ENCODE results near the gene PPP1R36.
"Not testable (repeated sequence)": the region's sequence is repeated elsewhere in the genome, so short reads cannot be mapped to it uniquely, and the experiment has no call there.

Gene PPP1R36

DNA sequence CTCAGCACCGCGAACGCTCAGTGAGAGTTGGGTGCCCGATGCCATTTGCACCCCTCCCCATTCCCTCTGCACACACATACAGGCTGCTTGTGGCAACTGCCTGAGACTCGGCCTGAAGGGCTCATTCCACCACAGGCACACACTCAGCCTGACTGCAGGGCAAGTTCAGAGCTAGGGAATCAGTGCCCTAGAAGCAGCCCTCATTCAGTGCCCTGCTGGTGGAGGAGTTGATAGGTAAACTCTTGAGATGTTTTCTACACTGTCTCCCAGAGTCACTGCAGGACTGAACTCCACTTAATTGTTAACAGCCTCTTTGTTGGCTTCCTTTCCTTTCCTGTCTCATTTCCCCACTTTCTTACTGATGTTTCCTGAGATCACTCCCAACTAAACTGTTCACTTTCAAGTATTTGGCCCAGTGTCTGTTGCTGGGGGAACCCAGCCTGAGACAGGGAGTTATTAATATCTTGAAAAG, 16.9 kb downstream of the PPP1R36 start:
- TF ChIP-seq, protein P1, sequence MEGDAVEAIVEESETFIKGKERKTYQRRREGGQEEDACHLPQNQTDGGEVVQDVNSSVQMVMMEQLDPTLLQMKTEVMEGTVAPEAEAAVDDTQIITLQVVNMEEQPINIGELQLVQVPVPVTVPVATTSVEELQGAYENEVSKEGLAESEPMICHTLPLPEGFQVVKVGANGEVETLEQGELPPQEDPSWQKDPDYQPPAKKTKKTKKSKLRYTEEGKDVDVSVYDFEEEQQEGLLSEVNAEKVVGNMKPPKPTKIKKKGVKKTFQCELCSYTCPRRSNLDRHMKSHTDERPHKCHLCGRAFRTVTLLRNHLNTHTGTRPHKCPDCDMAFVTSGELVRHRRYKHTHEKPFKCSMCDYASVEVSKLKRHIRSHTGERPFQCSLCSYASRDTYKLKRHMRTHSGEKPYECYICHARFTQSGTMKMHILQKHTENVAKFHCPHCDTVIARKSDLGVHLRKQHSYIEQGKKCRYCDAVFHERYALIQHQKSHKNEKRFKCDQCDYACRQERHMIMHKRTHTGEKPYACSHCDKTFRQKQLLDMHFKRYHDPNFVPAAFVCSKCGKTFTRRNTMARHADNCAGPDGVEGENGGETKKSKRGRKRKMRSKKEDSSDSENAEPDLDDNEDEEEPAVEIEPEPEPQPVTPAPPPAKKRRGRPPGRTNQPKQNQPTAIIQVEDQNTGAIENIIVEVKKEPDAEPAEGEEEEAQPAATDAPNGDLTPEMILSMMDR (IDR thresholded peaks at IDR 0.05): no peak
- H3K4me3 ChIP-seq (ENCODE audit: low read depth in 1 of 2, low read length in 1 of 2): no peak overlapping the region
- H3K9me3 ChIP-seq: no peaks in the 10 kb centered on the region
- no peaks in the 10 kb centered on the region for H3K4me1 ChIP-seq (ENCODE audit: control insufficient read depth in 1 of 2, insufficient read depth in 1 of 2, low read depth in 1 of 2, low read length in 1 of 2)
- no peak overlapping the region for H3K27ac ChIP-seq
- H3K36me3 ChIP-seq: no peaks in the 10 kb centered on the region
- H3K27me3 ChIP-seq: peaks cover 12% of the 10 kb centered on the region

DNA sequence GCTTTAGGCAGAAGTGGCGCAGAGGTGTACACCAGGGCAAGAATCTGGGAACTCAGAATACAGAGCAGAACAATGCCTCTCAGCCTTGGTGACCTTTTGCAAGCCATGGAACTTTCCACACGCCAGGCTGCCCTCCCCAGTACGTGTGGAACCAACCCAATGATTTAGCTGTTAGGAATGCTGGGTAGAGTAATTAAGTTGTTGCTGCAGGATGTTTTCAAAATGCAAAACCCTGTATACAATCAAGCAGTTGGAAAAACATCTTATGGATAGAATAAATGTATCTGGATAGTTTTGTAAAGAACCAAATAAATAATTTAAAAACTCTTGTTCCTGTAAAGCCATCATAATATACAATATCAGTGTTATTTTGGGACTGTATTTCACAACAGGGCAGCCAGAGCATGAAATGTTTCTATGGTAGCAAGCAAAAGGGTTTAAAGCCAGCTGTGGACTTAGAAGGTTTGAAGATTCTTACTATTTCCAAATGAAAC, 19.4 kb downstream of the PPP1R36 start:
- Histone ChIP-seq H3K4me3 (ENCODE audit: low read depth in 1 of 2, low read length in 1 of 2) (no peak overlapping the region), H3K36me3 (no peaks in the 10 kb centered on the region), H3K27ac (no peak overlapping the region), H3K4me1 (ENCODE audit: control insufficient read depth in 1 of 2, insufficient read depth in 1 of 2, low read depth in 1 of 2, low read length in 1 of 2) (no peaks in the 10 kb centered on the region), H3K9me3 (no peaks in the 10 kb centered on the region), H3K27me3 (peaks cover 12% of the 10 kb centered on the region)
- TF ChIP-seq, protein P1 (IDR thresholded peaks at IDR 0.05): no peak

DNA sequence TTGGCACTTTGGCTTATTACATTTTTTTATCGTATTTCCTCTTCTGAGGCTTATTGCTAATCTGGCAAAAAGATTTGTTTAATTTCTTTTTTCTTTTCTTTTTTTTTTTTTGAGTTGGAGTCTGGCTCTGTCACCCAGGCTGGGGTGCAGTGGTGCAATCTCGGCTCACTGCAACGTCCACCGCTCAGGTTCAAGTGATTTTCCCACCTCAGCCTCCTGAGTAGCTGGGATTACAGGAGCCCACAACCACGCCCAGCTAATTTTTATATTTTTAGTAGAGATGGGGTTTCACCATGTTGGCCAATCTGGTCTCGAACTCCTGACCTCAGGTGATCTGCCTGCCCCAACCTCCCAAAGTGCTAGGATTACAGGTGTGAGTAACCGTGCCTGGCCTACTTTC, 19.9 kb downstream of the PPP1R36 start:
- not testable (repeated sequence) for H3K27ac ChIP-seq

DNA sequence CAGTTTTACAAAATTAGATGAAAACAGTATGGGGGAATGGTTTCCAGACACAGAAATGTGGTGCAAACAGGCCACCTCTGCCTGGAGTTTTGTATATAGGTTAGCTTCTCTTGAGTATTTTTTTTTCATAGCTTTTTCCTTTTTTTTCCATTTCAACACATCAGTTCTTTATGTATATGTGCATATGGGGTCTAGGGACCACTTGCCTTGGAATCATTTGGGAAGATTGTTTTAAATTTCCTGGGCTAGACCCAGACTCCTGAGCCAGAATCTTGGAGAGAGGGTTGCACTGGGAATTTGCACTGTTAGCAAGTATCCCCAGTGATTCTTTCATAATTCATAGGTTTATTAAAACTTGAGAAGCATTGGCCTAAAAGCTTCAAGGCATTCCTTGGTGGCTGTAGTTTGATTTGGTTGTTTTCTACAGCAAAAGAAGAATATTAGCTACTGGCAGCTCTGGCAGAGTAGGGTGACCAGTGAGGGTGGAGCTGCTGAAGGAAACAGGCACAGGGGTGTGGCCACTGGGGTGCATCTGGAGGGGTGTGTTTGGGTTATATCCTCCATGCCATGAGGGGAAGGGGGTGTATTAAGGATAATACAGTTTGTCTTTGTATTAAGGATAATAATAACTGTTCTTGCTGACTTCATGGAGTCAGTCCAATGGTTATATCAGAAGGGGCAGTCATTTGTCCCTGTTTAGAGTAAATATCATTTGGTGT, 22.8 kb downstream of the PPP1R36 start:
- H3K4me3 ChIP-seq (ENCODE audit: low read depth in 1 of 2, low read length in 1 of 2): no peak overlapping the region
- H3K36me3 ChIP-seq: no peaks in the 10 kb centered on the region
- TF ChIP-seq, protein P1 (IDR thresholded peaks at IDR 0.05): no peak
- H3K27ac ChIP-seq: no peak overlapping the region
- no peaks in the 10 kb centered on the region for H3K4me1 ChIP-seq (ENCODE audit: control insufficient read depth in 1 of 2, insufficient read depth in 1 of 2, low read depth in 1 of 2, low read length in 1 of 2)
- H3K27me3 ChIP-seq: peaks cover 5% of the 10 kb centered on the region
- no peaks in the 10 kb centered on the region for H3K9me3 ChIP-seq

More for the DNA sequence above, 19.9 kb downstream of the PPP1R36 start:
- H3K4me3 ChIP-seq (ENCODE audit: low read depth in 1 of 2, low read length in 1 of 2); H3K36me3 ChIP-seq; H3K9me3 ChIP-seq; H3K4me1 ChIP-seq (ENCODE audit: control insufficient read depth in 1 of 2, insufficient read depth in 1 of 2, low read depth in 1 of 2, low read length in 1 of 2): not testable (repeated sequence)
- peaks cover 12% of the 10 kb centered on the region for H3K27me3 ChIP-seq

DNA sequence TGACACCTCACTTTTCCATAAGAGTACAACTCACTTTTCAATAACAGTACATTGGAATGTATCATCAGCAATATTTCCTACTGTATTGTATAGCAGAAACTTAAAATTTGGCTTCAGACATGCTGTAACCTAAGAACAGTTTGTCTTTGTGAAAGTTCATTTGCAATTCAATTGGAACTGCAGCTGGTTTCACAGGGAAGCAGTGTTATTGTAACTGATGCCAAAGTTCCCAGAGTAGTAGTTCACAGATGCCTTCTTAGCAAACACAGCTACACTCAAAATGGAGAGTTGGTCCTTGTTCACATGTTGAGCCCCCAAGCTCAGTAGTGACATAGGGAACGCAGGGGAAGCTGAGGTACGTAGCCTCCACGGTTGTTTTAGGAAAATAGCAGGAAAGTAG, 23.3 kb downstream of the PPP1R36 start:
- H3K27ac ChIP-seq: no peak overlapping the region
- H3K36me3 ChIP-seq: no peaks in the 10 kb centered on the region
- peaks cover 5% of the 10 kb centered on the region for H3K27me3 ChIP-seq
- no peak overlapping the region for H3K4me3 ChIP-seq (ENCODE audit: low read depth in 1 of 2, low read length in 1 of 2)
- H3K4me1 ChIP-seq (ENCODE audit: control insufficient read depth in 1 of 2, insufficient read depth in 1 of 2, low read depth in 1 of 2, low read length in 1 of 2): no peaks in the 10 kb centered on the region
- TF ChIP-seq, protein P1 (IDR thresholded peaks at IDR 0.05): no peak
- no peaks in the 10 kb centered on the region for H3K9me3 ChIP-seq

DNA sequence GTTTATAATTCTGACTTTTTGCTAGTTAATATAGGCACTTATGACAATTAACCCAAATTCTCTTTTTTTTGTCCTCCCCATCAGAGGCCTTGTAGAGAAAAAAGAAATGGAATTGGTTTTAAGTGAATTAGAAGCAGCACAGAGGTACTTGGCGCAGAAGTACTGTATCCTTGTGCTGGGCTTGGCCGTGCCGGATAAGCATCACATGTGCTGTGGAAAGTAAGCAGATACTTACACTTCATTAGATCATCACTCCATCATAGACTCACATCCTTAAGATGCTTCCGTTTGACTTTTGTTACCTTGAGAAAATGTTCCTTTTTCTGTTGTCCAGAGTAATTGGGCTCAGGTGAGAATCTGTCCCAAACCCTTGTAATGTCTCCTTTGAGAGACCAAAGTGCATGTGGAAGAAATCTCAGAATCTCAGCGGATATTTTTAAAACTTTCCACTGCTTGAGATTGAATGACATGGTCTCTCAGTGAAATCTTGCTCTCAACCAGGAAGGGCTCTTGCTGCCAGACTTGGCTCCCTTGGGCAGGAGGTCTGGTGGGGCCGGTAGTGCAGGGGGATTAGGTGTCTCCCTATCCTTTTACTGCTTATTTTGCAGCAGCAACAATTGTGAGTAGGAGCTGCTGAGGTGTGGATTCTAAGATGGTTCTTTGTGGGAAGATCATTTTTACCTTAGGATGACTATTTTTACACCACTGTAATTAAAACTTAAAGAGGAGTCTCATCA, 24.8 kb downstream of the PPP1R36 start:
- no peak overlapping the region for H3K4me3 ChIP-seq (ENCODE audit: low read depth in 1 of 2, low read length in 1 of 2)
- H3K4me1 ChIP-seq (ENCODE audit: control insufficient read depth in 1 of 2, insufficient read depth in 1 of 2, low read depth in 1 of 2, low read length in 1 of 2): no peaks in the 10 kb centered on the region
- TF ChIP-seq, protein P1 (IDR thresholded peaks at IDR 0.05): no peak
- H3K36me3 ChIP-seq: no peaks in the 10 kb centered on the region
- no peak overlapping the region for H3K27ac ChIP-seq
- no peaks in the 10 kb centered on the region for H3K9me3 ChIP-seq
- H3K27me3 ChIP-seq: no peaks in the 10 kb centered on the region
